Fibroblast of lung (primary cell): ENCODE data around the gene LYPLA2. TPM values are rescaled to one million over a fixed set of nuclear protein-coding genes. Genes with fewer than 3 reads are reported as not detected.

Experiments used
- DNase-seq, 2 donors: peaks; one replicate each; pipeline versions ENCODE4 v3.0.0 to v3.0.0-alpha.2; 2010; ENCODE audit warnings: low read depth in 2 of 2
- H2AFZ ChIP-seq: 2 replicates; pipeline ENCODE4 v1.5.1; 2012; ENCODE audit warnings: low read length, control low read depth, inconsistent platforms
- H3K27ac ChIP-seq: 2 replicates; pipeline ENCODE4 v1.5.1; 2011; ENCODE audit warnings: low read length, control low read depth; ENCODE audit not compliant: insufficient read depth
- H3K27me3 ChIP-seq: 2 replicates; pipeline ENCODE4 v1.5.1; 2011; ENCODE audit warnings: mild to moderate bottlenecking, low read length; ENCODE audit not compliant: control insufficient read depth, insufficient read depth
- H3K36me3 ChIP-seq: 2 replicates; pipeline ENCODE4 v1.5.1; 2011; ENCODE audit warnings: low read length; ENCODE audit not compliant: control insufficient read depth, insufficient read depth
- H3K4me1 ChIP-seq: 2 replicates; pipeline ENCODE4 v1.5.1; 2011; ENCODE audit warnings: low read length; ENCODE audit not compliant: control insufficient read depth, insufficient read depth; ENCODE audit errors: extremely low read depth
- H3K4me2 ChIP-seq: 2 replicates; pipeline ENCODE4 v1.5.1; 2011; ENCODE audit warnings: low read length, control low read depth; ENCODE audit not compliant: insufficient read depth; ENCODE audit errors: extremely low read depth
- H3K4me3 ChIP-seq, 4 experiments: fragments of 200-600 bp in 1 of 4; sonication (generic) in 1 of 4; replicated peaks in 1 of 4; 2 replicates each; pipeline ENCODE4 v1.5.1; 2011 to 2016; ENCODE audit warnings: low read length in 4 of 4, low read depth in 3 of 4, mild to moderate bottlenecking in 3 of 4, control low read depth in 2 of 4, inconsistent platforms in 1 of 4, mixed read lengths in 1 of 4; ENCODE audit not compliant: insufficient read depth in 1 of 4; ENCODE audit errors: control extremely low read depth in 1 of 4
- H3K79me2 ChIP-seq: 2 replicates; pipeline ENCODE4 v1.5.1; 2012; ENCODE audit warnings: mild to moderate bottlenecking, low read length, inconsistent platforms; ENCODE audit not compliant: control insufficient read depth, insufficient read depth
- H3K9ac ChIP-seq: 2 replicates; pipeline ENCODE4 v1.5.1; 2011; ENCODE audit warnings: mild to moderate bottlenecking, low read length, control low read depth; ENCODE audit not compliant: insufficient read depth
- H3K9me3 ChIP-seq: 2 replicates; pipeline ENCODE4 v1.5.1; 2012; ENCODE audit warnings: low read depth, low read length; ENCODE audit not compliant: control insufficient read depth, insufficient read depth
- H4K20me1 ChIP-seq: 2 replicates; pipeline ENCODE4 v1.5.1; 2011; ENCODE audit warnings: low read length; ENCODE audit not compliant: control insufficient read depth, insufficient read depth; ENCODE audit errors: extremely low read depth
- EZH2 ChIP-seq: IDR thresholded peaks from 2 replicates; pipeline ENCODE4 v1.5.1; 2012; ENCODE audit warnings: low read length, control low read depth, mild to moderate bottlenecking; ENCODE audit errors: missing control alignments
- polyA plus RNA-seq, 2 donors: library from polyadenylated mRNA; depleted of rRNA in 1 of 2; stranded (reverse) in 1 of 2; unstranded in 1 of 2; fragments of >200 nt; gene quantifications; 2 replicates each; pipeline ENCODE4 v1.2.1, GENCODE V29; 2011 to 2012; ENCODE audit warnings: missing spikeins in 1 of 2
- total RNA-seq: library from RNA; depleted of rRNA; stranded (reverse); fragments of >200 nt; gene quantifications from 2 replicates; pipeline ENCODE4 v1.2.1, GENCODE V29; 2014
- TF ChIP-seq, protein P1 (sequence below), 2 donors: IDR thresholded peaks in 1 of 2; conservative IDR thresholded peaks in 1 of 2; 1 replicate in 1 of 2; 2 replicates in 1 of 2; pipeline ENCODE4 v1.5.1; 2011 to 2012; ENCODE audit warnings: low read length in 2 of 2, control low read depth in 1 of 2, inconsistent platforms in 1 of 2, low read depth in 1 of 2, mild to moderate bottlenecking in 1 of 2

The LYPLA2 gene
- total and polyA plus RNA-seq, 2 donors (not counting 1 experiment from before 2014, with no cell fraction given) = 20.4 to 29.2 TPM

DNA sequence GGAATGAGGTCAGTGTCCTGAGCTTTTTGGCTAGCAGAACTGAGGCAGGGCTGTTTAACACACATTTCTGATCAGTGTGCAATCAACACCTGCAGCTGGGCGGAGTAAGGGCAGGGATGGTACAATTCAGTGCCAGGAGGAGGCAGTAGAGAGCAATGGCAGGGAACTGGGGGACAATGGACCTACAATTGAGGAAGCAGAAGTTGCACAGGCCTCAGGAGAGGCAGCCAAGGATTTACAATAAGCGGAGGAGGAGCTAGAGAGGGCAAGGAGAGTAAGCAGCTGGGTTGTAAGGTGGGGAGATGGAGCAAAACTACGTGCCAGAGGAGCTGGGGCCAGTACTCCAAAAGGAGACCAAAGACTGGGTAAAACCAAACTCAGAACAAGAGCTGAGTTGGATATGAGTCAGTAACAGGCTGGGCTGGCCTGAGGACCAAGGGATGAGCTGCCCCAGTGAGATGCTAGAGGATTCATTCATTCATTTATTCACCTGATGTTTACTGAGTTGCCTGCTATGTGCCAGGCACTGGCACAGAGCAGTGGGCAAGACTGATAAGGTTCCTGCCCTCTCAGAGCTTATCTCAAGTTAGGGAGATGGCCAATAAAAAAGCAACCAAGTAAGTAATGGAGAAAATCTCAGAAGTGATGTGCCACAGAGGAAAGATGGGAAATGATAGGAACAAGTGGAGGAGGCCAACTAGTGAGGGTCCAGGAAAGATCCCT is 20.0 kb downstream of the LYPLA2 start:
- DNase-seq = peak in 1 of 2 donors; percentile 25
- Histone ChIP-seq H3K9ac (no peak overlapping the region), H2AFZ (no peak overlapping the region), H4K20me1 (no peaks in the 10 kb centered on the region), H3K79me2 (no peaks in the 10 kb centered on the region), H3K36me3 (peaks cover 5% of the 10 kb centered on the region), H3K4me3 (no peak overlapping the region), H3K9me3 (no peaks in the 10 kb centered on the region), H3K27me3 (no peaks in the 10 kb centered on the region), H3K27ac (no peak overlapping the region), H3K4me1 (no peaks in the 10 kb centered on the region), H3K4me2 (no peak overlapping the region)
- TF ChIP-seq, protein P1, sequence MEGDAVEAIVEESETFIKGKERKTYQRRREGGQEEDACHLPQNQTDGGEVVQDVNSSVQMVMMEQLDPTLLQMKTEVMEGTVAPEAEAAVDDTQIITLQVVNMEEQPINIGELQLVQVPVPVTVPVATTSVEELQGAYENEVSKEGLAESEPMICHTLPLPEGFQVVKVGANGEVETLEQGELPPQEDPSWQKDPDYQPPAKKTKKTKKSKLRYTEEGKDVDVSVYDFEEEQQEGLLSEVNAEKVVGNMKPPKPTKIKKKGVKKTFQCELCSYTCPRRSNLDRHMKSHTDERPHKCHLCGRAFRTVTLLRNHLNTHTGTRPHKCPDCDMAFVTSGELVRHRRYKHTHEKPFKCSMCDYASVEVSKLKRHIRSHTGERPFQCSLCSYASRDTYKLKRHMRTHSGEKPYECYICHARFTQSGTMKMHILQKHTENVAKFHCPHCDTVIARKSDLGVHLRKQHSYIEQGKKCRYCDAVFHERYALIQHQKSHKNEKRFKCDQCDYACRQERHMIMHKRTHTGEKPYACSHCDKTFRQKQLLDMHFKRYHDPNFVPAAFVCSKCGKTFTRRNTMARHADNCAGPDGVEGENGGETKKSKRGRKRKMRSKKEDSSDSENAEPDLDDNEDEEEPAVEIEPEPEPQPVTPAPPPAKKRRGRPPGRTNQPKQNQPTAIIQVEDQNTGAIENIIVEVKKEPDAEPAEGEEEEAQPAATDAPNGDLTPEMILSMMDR (conservative IDR thresholded peaks at IDR 0.05 in 1 of 2, IDR thresholded peaks at IDR 0.05 in 1 of 2; ENCODE audit: low read depth in 1 of 2, low read length in 2 of 2) = peak; percentile 45 to 69
- no peak for TF ChIP-seq EZH2

DNA sequence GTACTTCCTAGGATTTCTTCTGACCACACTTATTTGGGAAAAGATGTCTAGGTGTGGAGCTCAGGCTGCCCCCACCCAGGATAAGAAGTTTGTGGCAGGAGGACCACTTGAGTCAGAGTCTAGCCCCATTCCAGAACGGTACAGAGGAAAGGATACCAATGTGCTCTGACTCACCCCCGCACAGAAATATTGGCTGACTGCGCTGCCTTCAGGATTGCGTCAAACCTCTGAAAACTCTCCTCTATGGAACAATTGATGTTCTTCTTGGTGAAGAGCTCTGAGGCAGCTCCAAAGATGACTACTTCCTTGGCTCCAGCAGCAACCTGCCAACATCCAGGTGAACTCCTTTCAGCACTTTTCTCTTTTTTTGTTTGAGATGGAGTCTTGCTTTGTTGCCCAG is 23.1 kb downstream of the LYPLA2 start:
- no peaks in the 10 kb centered on the region for H4K20me1 ChIP-seq
- H3K9ac ChIP-seq = no peak overlapping the region
- no peaks in the 10 kb centered on the region for H3K4me1 ChIP-seq
- H3K36me3 ChIP-seq = peaks cover 8% of the 10 kb centered on the region
- H3K27ac ChIP-seq = no peak overlapping the region
- DNase-seq = peak in 1 of 2 donors; percentile 33
- no peaks in the 10 kb centered on the region for H3K27me3 ChIP-seq
- H3K79me2 ChIP-seq = no peaks in the 10 kb centered on the region
- TF ChIP-seq EZH2 = no peak
- TF ChIP-seq, protein P1 (conservative IDR thresholded peaks at IDR 0.05 in 1 of 2, IDR thresholded peaks at IDR 0.05 in 1 of 2; ENCODE audit: low read depth in 1 of 2, low read length in 2 of 2) = no peak
- H3K4me3 ChIP-seq = no peak overlapping the region
- no peaks in the 10 kb centered on the region for H3K9me3 ChIP-seq
- H3K4me2 ChIP-seq = no peak overlapping the region
- no peak overlapping the region for H2AFZ ChIP-seq

- no peaks in the 10 kb centered on the region for H3K27me3 ChIP-seq
- H3K4me1 ChIP-seq = no peaks in the 10 kb centered on the region
- no peaks in the 10 kb centered on the region for H4K20me1 ChIP-seq
- no peak overlapping the region for H3K4me2 ChIP-seq
- no peak for DNase-seq
- H3K27ac ChIP-seq = no peak overlapping the region
- H3K36me3 ChIP-seq = peaks cover 8% of the 10 kb centered on the region
- H3K79me2 ChIP-seq = no peaks in the 10 kb centered on the region
- H3K9me3 ChIP-seq = no peaks in the 10 kb centered on the region
- no peak for TF ChIP-seq EZH2
- TF ChIP-seq, protein P1 (conservative IDR thresholded peaks at IDR 0.05 in 1 of 2, IDR thresholded peaks at IDR 0.05 in 1 of 2; ENCODE audit: low read depth in 1 of 2, low read length in 2 of 2) = no peak
- H3K9ac ChIP-seq = no peak overlapping the region
- H2AFZ ChIP-seq = no peak overlapping the region
- H3K4me3 ChIP-seq = no peak overlapping the region
Observed at GRCh38 chr1:23816361-23816760, 25.4 kb downstream of the LYPLA2 start.
